CD4-positive, alpha-beta T cell treated with Interleukin-15 for 1 hour (primary cell): ENCODE results near the gene MARCHF11.

Source experiments
- DNase-seq: peaks from one replicate; pipeline ENCODE4 v3.0.0-alpha.2; 2020

MARCHF11 gene, protein sequence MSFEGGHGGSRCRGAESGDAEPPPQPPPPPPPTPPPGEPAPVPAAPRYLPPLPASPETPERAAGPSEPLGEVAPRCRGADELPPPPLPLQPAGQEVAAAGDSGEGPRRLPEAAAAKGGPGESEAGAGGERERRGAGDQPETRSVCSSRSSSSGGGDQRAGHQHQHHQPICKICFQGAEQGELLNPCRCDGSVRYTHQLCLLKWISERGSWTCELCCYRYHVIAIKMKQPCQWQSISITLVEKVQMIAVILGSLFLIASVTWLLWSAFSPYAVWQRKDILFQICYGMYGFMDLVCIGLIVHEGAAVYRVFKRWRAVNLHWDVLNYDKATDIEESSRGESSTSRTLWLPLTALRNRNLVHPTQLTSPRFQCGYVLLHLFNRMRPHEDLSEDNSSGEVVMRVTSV

DNA sequence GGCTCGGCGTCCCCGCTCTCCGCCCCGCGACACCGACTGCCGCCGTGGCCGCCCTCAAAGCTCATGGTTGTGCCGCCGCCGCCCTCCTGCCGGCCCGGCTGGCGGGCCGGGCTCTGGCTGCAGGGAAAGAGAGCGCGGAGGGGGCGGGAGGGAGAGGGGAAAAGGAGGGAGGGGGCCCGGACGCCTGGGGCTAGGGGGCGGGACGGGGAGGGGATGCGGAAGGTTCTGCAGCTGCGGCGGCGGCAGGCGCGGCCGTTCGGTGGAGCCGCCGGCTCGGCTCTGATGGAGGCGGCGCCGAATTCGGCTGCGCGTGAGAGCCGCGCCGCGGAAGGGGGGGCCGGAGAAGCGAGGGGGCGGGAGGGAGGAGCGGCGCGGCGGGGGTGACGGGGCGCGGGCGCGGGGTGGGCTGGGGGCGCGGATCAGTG is at the start of gene MARCHF11:
MARCHF11 (minus strand) TSS at position 281 of the 425 bp plus-strand sequence; CDS start at position 65, 216 bp downstream.
- DNase-seq, result no peak

DNA sequence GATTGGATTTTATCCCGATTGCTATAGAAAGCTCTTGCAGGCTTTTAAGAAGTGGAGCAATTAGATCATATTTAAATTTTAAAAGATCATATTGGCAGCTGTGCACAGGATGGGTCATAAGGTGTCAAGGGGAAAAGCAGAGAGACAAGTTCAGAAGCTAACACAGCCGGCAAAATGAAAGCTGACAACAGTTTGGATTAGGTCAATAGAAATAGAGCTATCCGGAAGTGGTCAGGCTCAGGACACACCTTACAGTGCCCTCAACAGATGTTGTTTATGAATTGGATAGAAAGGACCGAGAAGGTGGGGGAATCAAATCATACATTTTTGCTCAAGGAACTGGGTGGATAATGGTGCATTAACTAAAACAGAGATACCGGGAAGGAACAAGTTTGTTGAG is 46.3 kb upstream of the MARCHF11 start:
- DNase-seq, result no peak

DNA sequence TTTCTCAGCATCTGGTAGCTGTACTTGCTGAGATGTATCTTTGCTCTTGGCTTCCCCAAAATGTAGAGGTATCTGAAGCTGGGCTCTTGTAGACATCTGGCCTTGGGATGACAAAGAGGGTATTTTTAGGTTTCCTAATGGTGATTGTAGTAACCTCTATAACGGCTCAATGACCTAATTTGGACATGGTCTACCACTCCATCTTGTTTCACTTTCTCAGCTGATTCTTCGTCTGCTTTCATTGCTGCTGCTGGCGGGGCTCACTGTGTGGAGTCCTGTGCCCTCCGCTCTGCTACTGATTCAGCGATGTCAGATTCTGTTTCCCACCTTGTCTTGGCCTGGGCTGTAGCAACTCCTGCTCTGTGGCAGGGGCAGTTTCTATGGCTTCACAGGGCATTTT is 12.7 kb upstream of the MARCHF11 start:
- no peak for DNase-seq

DNA sequence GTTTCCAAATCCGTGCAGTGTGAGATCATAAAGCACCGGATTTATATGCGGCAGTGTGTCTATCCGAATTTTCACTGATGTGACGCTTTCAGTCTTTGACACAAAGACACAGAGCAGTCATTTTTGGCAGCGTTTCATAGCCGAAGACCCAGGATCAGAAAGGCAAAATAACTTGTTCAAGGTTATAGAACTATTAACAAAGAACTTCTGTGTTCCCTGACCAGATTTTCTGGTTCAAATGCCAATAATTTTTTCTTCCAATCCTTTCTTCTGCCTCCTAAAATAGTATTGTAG is 1.1 kb upstream of the MARCHF11 start:
- no peak for DNase-seq

DNA sequence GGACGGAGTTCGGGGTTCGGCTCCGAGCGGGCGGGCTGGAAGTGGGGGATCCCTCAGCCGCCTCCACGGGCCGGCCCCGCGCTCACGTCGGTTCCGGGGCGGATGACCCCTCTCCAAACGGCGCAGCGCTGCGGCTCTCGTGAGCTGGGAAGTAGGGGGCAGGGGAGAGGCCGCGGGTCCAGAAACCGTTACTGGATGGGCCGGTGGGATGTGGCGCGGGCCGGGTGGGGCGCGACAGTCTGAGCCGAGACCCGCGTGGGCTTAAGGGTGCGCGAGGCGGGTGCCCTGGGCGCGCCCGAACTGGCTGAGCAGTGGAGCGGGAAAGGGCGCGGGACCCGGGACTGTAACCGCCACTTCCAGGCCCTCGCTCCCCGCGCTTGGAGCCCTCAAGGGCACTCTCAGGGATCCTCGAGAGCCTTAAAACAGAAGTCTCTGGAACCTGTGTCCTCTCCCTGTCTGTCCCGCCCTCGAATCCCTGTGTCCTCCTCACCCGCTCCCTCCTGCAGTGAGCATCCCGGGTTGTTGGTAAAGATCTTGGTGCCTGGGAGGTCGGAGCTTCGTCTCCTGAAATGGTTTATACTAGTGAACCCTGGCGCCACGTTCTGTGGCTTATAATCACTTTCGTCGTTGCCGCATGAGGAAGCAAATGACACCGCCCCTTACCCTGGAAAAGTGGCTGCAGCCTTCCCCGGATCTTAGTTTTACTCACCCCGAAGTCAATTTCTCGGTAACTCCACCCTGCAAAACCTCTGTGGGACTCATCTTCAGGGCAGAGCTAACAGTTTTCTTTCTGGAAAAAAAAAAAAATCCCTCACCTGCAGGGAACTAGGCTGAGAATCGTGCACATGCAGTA is 571 bp upstream of the MARCHF11 start:
- no peak for DNase-seq

DNA sequence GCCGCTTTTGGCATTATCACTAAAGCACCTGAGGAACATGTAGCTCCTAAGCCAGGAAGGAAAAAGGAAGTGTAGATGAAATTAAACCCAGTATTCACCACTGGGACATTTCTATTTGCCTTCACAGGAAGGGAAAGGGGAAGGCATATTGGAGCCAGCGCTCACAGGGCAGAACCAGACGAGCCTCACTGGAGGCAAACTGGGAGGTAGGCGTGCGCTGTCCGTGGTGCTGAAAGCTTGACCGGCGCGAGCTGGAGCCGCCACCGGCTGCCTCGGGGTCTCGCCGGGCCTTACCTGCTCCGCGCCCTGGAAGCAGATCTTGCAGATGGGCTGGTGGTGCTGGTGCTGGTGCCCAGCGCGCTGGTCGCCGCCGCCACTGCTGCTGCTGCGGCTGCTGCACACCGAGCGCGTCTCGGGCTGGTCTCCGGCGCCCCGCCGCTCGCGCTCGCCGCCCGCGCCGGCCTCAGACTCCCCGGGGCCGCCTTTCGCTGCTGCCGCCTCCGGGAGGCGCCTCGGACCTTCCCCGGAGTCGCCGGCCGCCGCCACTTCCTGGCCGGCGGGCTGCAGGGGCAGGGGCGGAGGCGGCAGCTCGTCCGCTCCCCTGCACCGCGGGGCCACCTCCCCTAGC is 732 bp downstream of the MARCHF11 start:
- DNase-seq, result no peak

DNA sequence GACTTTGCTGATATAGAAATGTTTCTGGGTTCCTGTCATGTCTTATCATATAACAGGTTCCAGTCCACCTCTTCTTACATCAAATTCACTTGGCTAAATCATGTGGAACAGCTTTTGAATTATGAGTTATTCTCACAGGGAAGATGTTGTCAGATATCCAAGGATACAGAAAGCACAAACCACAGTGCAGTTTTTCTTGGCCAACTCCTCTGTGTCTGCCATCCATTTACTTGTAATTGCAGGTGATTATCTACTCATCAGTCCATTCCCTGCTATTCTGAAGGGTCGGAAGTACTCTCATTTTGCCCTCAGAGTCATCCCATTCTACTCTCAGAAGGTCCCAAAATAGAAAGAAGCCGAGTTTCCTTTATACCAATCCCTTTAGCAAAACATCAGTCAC is 10.0 kb downstream of the MARCHF11 start:
- no peak for DNase-seq

DNA sequence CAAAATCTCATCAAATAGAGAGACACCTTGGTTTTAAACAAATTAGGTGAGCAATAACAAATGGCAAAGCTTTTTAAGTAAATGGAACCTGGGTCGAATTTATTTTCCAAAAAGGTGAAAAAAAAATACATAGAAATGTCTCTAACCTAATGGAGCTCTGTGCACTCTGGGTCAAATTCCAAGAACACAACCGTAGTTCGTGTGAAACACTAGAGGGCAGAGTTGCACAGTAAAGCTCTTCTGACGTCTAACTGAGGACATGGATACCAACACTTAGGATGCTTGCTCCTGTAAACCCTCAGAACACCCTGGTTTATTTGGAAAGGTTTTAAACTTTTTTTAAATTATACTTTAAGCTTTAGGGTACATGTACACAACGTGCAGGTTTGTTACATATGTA is 18.9 kb downstream of the MARCHF11 start:
- DNase-seq, result no peak

DNA sequence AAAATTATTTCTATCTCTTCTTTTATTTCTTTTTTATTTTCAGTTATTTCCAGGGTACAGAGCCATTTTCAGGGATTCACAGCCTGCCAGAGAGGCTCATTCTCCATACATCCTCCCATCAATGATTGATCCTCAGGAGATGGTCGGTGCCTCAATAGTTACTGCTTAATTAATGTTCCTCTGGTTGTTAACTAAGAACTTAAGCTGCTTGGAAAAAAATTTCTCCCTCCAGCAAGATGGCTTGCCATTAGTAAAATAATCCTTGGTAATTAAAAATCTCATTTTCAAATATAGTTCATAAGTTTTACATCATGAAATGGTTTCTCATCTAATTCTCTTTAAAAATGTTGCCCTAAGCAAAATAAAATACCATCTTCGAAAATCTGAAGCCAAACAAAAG is 20.0 kb downstream of the MARCHF11 start:
- no peak for DNase-seq

DNA sequence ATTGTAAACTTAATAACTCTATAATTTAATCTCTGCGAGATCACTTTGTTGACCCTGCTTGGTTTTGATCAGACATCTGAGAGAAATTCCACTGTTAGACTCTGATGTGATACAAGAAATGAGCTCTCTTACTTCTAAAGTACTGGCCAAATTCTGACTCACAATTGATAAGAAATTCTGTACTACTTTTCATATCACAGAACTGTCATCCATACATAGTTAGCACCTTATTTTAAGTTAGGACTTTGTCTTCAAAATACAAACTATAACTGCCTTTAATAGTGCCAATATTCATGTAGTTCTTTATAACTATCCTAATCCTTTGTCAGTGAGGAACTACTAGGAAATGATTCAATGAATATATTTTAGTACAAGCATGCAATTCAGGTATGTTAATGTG is 23.4 kb downstream of the MARCHF11 start:
- DNase-seq, result no peak

DNA sequence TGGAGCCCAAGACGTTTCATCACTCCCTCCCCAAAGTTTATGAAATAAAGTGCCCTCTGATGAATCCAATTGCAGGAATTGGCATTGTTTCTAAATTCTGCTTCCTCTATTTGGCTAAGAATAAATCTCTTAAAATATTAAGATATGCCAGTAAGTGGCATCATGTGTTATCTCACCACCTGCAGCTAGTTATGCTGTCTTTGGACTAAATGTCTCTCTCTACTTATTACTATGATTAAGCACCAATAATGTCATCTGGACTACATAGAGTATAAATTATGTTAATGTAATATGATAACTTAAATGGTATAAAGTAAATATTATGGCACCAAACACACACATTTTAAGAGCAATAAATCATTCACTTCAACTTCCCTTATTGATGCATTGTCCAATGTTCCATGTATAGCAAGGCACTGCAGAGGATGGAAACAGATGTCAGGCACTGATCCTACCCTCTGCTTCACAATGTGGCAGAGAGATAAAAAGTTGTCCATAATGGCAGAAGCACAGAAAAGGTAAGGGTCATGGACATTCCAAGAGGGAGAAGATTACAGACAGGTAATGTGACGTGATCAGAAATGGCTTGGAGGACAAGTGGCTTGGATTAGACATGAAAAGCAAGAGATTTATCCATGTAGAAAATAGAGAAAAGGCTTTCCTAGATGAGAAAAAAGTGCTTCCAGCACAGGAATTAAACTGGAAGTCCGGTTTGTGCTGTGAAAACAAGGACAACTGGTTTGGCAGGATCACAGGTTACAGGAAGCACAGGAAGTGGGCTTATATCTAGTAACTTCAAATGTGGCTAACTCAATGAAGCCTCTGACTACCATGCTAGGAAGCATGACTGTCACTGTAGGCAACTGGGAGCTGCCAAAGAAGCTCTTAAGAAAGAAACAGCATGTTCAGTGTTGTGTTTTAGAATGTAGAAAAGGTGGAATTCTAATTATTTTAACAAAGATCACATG is 26.7 kb downstream of the MARCHF11 start:
- no peak for DNase-seq

DNA sequence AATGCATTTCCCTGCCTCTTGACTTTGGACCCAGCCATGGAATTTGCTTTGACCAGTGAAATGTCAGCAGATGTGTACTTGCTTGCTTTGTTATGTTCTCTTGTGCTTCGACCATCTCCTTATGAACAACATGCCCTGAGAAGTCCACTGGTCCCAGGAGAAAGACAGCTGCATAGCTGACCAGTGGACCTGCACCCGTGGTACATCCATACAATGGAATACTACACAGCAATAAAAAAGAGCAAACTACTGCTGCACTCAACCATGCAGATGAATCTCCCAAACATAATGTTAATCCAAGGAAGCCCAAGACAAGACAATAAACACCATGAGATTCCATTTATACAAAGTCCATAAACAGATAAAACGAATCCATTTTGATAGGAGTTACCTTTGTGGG is 30.0 kb downstream of the MARCHF11 start:
- DNase-seq, result no peak

DNA sequence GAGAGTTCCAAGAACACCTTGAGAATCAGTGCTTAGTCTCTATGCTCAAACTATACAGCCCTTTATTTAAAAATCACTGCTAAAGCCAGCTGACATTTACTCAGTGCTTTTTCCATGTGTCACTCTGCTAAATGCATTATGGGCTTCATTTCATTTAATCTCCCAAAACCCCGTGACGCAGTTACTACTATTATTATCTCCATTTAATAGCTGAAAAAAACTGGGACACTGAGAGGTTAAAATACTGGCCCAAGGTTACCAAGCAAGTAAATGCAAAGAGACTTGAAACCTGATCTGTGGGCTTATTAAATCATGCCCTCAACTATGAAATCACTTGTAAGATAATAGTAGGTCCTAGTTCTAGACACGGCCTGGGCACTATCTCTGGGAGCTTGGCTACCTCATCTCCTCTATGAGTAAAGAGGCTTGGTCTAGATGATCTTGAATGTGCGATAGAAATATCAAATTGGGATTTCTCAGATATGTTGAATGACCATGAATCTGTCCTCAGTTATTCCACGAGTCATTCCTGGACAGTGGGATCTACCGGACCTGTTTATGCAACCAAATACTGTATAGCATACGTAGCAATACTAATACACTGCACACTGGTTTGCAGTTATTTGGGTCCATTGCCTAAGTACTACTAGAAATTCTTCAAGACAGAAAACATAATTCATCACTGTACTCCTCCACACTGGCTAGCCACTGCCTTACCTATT is 32.3 kb downstream of the MARCHF11 start:
- DNase-seq, result no peak

DNA sequence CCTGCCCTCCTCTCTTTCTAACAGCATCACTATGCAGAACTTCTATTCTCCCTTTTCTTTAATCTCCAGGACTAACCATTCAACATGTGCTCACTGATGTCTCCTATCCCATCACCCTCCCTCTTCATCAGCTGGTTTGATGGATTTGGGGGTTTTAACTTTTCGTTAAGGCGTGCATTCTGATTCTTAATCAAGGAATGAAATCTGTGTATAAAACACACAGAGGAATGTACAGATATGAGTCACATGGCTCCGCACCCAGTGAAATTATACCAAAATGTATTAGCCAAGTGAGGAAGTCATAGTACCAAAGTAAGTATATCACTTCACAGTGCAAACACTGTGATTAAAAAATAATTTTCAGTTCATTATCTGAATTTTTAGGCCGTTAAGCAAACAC is 35.2 kb downstream of the MARCHF11 start:
- no peak for DNase-seq

DNA sequence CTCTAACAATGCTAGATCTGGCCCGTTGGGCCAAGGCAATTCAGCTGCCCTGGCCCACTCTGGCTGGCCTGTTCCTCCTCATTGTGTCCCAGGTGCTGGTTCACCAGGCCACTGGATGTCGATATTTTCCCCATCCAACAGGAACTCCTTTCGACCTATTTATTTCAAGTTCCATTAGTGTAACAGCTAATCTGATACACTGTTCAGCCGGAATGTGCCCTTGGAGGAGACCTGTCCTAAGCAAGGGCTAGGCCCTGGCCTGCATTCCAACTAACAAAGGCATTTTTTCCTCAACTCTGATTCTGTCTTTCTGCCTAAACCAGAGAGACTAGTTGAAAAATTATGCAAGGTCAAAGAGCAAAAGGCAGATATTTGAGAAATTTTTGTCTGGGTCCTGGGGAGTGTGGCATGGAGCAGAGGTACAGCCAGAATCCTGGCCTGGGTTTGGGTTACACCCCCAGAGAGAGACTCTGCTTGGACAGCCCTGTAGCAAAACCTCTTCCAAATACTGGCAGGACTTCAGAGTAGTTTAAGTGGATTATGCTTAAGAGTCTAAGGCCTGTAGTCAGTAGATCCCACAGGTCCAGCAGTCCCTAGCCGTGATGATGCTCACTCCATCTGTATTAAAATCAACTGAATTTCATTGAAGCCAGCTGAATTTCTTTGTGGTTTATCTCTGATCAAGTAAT is 36.1 kb downstream of the MARCHF11 start:
- DNase-seq, result no peak

DNA sequence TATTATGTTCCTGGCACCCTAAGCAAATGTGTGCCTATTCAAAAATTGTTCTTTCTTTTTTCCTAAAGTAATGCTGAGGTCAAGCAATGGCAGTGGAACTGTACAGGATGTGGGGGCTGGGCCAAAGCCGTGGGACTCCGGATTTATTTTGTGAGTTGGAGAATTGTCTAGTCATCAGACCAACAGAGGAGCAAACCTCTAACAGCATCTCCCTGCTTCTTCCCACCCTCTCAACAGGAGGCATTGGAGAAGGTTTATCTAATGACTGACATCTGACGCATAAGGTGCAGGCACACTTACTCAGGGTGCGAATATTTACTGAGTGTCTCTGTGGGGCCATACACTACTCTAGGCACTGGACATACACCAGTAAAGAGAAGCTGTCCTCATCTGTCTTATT is 38.6 kb downstream of the MARCHF11 start:
- DNase-seq, result no peak

DNA sequence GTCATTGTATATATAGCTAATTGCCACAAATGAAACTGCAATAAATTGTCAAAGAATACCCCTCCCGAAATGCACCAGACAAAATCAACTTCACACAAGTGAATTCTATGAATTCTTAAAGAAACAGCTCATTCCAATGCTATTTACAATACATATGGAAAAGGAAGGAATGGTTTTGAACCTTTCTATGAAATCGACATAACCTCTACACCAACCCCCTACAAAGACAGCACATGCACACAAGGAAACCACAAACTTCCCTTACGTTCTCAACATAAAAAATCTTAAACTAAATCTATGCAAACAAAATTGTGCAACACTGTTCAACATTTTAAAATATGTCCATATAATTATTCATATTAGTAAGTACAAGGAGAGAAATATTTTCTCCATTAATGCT is 39.2 kb downstream of the MARCHF11 start:
- DNase-seq, result no peak

DNA sequence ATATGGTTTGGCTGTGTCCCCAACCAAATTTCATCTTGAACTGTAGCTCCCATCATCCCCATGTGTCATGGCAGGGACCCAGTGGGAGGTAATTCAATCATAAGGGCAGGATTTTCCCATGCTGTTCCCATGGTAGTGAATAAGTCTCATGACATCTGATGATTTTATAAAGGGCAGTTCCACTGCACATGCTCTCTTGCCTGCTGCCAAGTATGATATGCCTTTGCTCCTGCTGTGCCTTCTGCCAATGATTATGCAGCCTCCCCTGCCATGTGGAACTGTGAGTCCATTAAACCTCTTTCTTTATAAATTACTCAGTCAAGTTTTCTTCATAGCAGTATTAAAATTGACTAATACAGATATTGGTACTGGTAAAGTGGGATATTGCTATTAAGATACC is 42.4 kb downstream of the MARCHF11 start:
- no peak for DNase-seq

DNA sequence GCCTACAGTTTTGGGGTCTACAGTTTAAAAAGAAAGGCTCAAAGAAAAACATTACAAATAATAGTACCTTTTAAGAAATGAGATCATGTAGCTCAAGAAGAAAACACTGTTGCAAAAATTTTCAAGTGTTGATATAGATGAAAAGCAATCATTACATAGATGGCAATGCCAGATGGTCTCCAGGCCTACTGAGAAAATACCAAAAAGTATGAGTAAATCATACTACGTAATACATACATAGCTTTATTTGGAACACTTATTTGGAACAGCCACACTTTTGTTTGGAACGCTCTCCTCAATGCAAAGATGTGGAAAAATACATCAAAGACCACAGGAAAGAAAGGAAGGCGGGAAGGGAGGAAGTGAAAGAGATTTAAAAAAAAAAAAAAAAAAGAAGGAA is 44.1 kb downstream of the MARCHF11 start:
- DNase-seq, result no peak

DNA sequence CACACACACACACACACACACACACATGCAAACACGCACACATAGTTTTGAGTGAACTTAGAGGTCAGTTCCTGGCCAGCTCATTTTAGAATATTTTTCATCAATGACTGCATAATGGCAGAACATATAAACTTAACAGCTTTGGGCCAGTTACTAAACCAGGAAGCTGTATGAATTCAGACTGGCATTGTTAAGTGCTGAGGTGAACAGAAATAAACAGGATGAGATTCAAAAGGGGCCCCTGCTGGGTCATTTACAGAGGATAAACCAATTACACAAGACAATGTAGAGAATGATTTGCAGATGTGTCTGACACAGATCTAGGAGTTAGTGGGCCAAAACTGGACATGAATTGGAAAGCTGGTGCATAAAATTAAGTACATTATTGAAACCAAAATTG is 44.6 kb downstream of the MARCHF11 start:
- DNase-seq, result no peak

DNA sequence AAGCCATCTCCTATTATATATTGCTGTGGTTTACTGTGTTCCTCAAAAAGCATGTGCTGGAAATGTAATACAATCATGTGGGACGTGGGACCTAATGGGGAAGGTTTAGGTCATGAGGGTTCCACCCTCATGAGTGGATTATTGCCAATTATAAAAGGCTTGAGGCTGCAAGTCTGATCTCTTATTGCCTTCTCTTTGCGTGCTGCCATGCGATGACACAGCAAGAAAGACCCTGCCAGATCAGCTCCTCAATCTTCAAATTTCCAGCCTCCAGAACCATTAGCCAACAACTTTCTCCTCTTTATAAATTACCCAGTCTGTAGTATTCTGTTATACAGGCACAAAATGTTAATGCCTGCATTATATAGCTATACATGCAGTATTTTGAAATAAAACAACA is 45.4 kb downstream of the MARCHF11 start:
- no peak for DNase-seq
